ENCODE measurements around the gene CSDE1. TPM values are rescaled to one million over a fixed set of nuclear protein-coding genes. Genes with fewer than 3 reads are reported as not detected.

Gene CSDE1
- total RNA-seq, 1 donor from 2014 or later = 468 TPM

Other genes with a start within 250 kb of the CSDE1 start
- gene TRIM33, start 246.8 kb downstream of the CSDE1 start, total RNA-seq (ENCODE audit: insufficient read depth, low replicate concordance) = 41.9 TPM
- gene BCAS2, start 176.4 kb downstream of the CSDE1 start, total RNA-seq (ENCODE audit: insufficient read depth, low replicate concordance) = 32.5 TPM
- gene DENND2C, start 87.9 kb downstream of the CSDE1 start, total RNA-seq (ENCODE audit: insufficient read depth, low replicate concordance) = 10.8 TPM
- gene AMPD1, start 62.4 kb downstream of the CSDE1 start, total RNA-seq (ENCODE audit: insufficient read depth, low replicate concordance) = not detected
- 32.7 TPM for gene NRAS, start 41.2 kb downstream of the CSDE1 start, total RNA-seq (ENCODE audit: insufficient read depth, low replicate concordance)
- gene SIKE1, start 22.7 kb upstream of the CSDE1 start, total RNA-seq (ENCODE audit: insufficient read depth, low replicate concordance) = 163 TPM
- gene SYCP1, start 96.9 kb upstream of the CSDE1 start, total RNA-seq (ENCODE audit: insufficient read depth, low replicate concordance) = 2.4 TPM

Measured in umbilical cord (tissue), 1 donor.